ENCODE results near the gene RNF111.

DNA sequence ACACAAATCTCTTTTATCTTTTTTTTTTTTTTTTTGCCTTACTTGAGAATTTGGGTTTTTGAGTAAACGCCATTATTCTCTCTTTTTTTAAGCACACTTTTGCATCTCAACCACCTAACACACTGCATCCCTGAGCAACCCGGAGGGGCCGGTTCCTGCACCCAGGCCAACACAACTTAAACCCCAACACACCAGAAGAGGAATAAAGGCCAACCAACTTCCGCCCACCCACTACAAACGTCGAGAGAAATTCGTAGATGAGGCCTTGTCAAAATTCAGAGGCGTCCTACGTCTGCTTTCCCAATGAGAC is 117.1 kb downstream of the RNF111 start:
- no peak for TF ChIP-seq POLR2A (IDR thresholded peaks at IDR 0.05)
- TF ChIP-seq, protein P1, sequence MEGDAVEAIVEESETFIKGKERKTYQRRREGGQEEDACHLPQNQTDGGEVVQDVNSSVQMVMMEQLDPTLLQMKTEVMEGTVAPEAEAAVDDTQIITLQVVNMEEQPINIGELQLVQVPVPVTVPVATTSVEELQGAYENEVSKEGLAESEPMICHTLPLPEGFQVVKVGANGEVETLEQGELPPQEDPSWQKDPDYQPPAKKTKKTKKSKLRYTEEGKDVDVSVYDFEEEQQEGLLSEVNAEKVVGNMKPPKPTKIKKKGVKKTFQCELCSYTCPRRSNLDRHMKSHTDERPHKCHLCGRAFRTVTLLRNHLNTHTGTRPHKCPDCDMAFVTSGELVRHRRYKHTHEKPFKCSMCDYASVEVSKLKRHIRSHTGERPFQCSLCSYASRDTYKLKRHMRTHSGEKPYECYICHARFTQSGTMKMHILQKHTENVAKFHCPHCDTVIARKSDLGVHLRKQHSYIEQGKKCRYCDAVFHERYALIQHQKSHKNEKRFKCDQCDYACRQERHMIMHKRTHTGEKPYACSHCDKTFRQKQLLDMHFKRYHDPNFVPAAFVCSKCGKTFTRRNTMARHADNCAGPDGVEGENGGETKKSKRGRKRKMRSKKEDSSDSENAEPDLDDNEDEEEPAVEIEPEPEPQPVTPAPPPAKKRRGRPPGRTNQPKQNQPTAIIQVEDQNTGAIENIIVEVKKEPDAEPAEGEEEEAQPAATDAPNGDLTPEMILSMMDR (IDR thresholded peaks at IDR 0.05) = no peak
